ENCODE data around the gene C2CD5.

DNA sequence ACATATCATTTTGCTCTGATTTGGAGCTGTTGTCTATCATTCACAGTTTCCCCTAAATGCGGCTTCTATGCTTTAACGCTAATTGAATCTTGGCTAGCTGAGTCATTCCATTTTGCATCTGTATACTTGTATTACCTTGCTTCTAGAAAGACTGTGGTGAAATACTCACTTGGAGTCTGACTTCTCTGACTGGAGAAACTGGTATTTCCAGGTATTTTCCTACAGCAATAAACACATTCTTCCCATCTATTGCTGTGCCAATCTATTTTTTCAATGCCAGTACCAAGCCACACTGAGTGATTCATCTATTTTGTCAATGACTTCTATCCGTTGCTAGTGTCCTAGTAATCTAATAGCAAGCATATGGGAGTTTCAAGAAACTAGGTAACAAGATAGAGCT lies 133.9 kb downstream of the C2CD5 start:
- TF ChIP-seq CTCF (IDR thresholded peaks at IDR 0.05; ENCODE audit: low read depth, low read length) (no peak), EZH2phosphoT487 (IDR thresholded peaks at IDR 0.05; ENCODE audit: low read depth) (no peak)

Measured in OCI-LY3 (cell line).